IPS DF 19.7 (cell line): ENCODE results near the gene SIGLEC12.
"Not testable (repeated sequence)": the region's sequence is repeated elsewhere in the genome, so short reads cannot be mapped to it uniquely, and the experiment has no call there.

Experiments
- DNase-seq: peaks from one replicate; pipeline ENCODE4 v3.0.0-alpha.2; 2013; ENCODE audit warnings: low read depth, low spot score

The SIGLEC12 gene

GRCh38 chr19:51458899-51459505 lies 42.6 kb downstream of the SIGLEC12 start:
- DNase-seq: no peak

GRCh38 chr19:51458051-51458645 lies 43.5 kb downstream of the SIGLEC12 start, which contains the start of gene SIGLEC8:
Gene SIGLEC8 (minus strand): TSS chr19:51458454. CDS start chr19:51458387, 67 bp downstream.
- DNase-seq: no peak

- no peak for DNase-seq
Observed at GRCh38 chr19:51457351-51458013, 44.1 kb downstream of the SIGLEC12 start.

- DNase-seq: no peak
Observed at GRCh38 chr19:51456541-51457290, 44.9 kb downstream of the SIGLEC12 start.

- no peak for DNase-seq
Observed at GRCh38 chr19:51450730-51451307, 50.8 kb downstream of the SIGLEC12 start.

- no peak for DNase-seq
Observed at GRCh38 chr19:51448411-51449016, 53.1 kb downstream of the SIGLEC12 start.

GRCh38 chr19:51448011-51448410 lies 53.6 kb downstream of the SIGLEC12 start:
- no peak for DNase-seq

GRCh38 chr19:51447510-51447909 lies 54.1 kb downstream of the SIGLEC12 start:
- DNase-seq: not testable (repeated sequence)

GRCh38 chr19:51441410-51442390 lies 59.9 kb downstream of the SIGLEC12 start:
- DNase-seq: no peak
